SK-N-SH (cell line): ENCODE data around the gene CA5A. TPM values are rescaled to one million over a fixed set of nuclear protein-coding genes. Genes with fewer than 3 reads are reported as not detected.
"Not testable (repeated sequence)": the region's sequence is repeated elsewhere in the genome, so short reads cannot be mapped to it uniquely, and the experiment has no call there.

Experiments
- CTCF ChIA-PET: fragments of 300-600, 350-600 bp; formaldehyde crosslinking; extraction: SDS; loops from one replicate; lab custom pipeline; 2021; lab: Yijun Ruan, JAX
- POLR2A ChIA-PET: fragments of 350-600 bp; sonication (Branson Sonifier 250); formaldehyde crosslinking; extraction: SDS; loops from one replicate; lab custom pipeline; 2020; ENCODE audit warnings: antibody characterized with exemption, inconsistent platforms; lab: Yijun Ruan, JAX
- DNase-seq: peaks from one replicate; pipeline ENCODE4 v3.0.0; 2012
- H2AFZ ChIP-seq: fragments of 200-600 bp; sonication (generic); 2 replicates; pipeline ENCODE4 v1.8.1; 2016; ENCODE audit warnings: antibody characterized with exemption, mild to moderate bottlenecking, low read depth
- H3F3A ChIP-seq: fragments of 200-600 bp; sonication (generic); replicated peaks from 2 replicates; pipeline ENCODE3; 2016; ENCODE audit warnings: antibody characterized with exemption, mild to moderate bottlenecking; ENCODE audit not compliant: insufficient read depth
- H3K27ac ChIP-seq, 2 experiments: fragments of 200-500 bp in 1 of 2; fragments of 200-600 bp in 1 of 2; sonication (Bioruptor generic) in 1 of 2; sonication (generic), shearing (Covaris generic) in 1 of 2; 2 replicates each; pipeline versions ENCODE4 v1.5.1 to v1.6.1; 2014 to 2016; ENCODE audit warnings: low read depth in 2 of 2, inconsistent platforms in 1 of 2, low read length in 1 of 2, mild to moderate bottlenecking in 1 of 2, mixed read lengths in 1 of 2
- H3K27me3 ChIP-seq: fragments of 200-600 bp; sonication (generic), shearing (Covaris generic); 2 replicates; pipeline ENCODE4 v1.6.1; 2016; ENCODE audit warnings: mixed run types; ENCODE audit not compliant: insufficient read depth
- H3K36me3 ChIP-seq, 2 experiments: fragments of 200-500 bp in 1 of 2; fragments of 200-600 bp in 1 of 2; sonication (Bioruptor generic) in 1 of 2; sonication (generic) in 1 of 2; replicated peaks in 1 of 2; 2 replicates each; pipeline versions ENCODE3 to v1.5.1; 2014 to 2016; ENCODE audit warnings: low read length in 1 of 2, mild to moderate bottlenecking in 1 of 2; ENCODE audit not compliant: insufficient read depth in 2 of 2, control insufficient read depth in 1 of 2
- H3K4me1 ChIP-seq, 2 experiments: fragments of 200-500 bp in 1 of 2; fragments of 200-600 bp in 1 of 2; sonication (Bioruptor generic) in 1 of 2; sonication (generic), shearing (Covaris generic) in 1 of 2; 2 replicates each; pipeline versions ENCODE4 v1.5.1 to v1.6.1; 2014 to 2016; ENCODE audit warnings: low read depth in 1 of 2, low read length in 1 of 2, mixed run types in 1 of 2; ENCODE audit not compliant: insufficient read depth in 2 of 2, control insufficient read depth in 1 of 2
- H3K4me2 ChIP-seq: fragments of 200-600 bp; sonication (generic), shearing (Covaris generic); 2 replicates; pipeline ENCODE4 v1.6.1; 2017; ENCODE audit warnings: mixed run types
- H3K4me3 ChIP-seq, 2 experiments: fragments of 200-500 bp in 1 of 2; fragments of 200-600 bp in 1 of 2; sonication (Bioruptor generic) in 1 of 2; sonication (generic), shearing (Covaris generic) in 1 of 2; 2 replicates each; pipeline versions ENCODE4 v1.5.1 to v1.8.1; 2014 to 2016; ENCODE audit warnings: low read depth in 2 of 2, inconsistent platforms in 1 of 2, low read length in 1 of 2, mild to moderate bottlenecking in 1 of 2, mixed read lengths in 1 of 2, moderate library complexity in 1 of 2
- H3K79me2 ChIP-seq: fragments of 200-600 bp; sonication (generic); 2 replicates; pipeline ENCODE4 v1.8.1; 2017; ENCODE audit warnings: mild to moderate bottlenecking; ENCODE audit not compliant: insufficient read depth
- H3K9ac ChIP-seq: fragments of 200-600 bp; sonication (generic); 2 replicates; pipeline ENCODE4 v1.6.1; 2017; ENCODE audit warnings: mixed run types
- H3K9me2 ChIP-seq: fragments of 200-600 bp; sonication (generic); 2 replicates; pipeline ENCODE4 v1.6.1; 2017; ENCODE audit warnings: mixed run types
- H3K9me3 ChIP-seq: fragments of 200-600 bp; sonication (generic); 2 replicates; pipeline ENCODE4 v1.6.1; 2017; ENCODE audit warnings: mixed run types, mild to moderate bottlenecking, moderate library complexity
- H4K20me1 ChIP-seq: fragments of 200-600 bp; sonication (generic); 2 replicates; pipeline ENCODE4 v1.6.1; 2017; ENCODE audit warnings: mild to moderate bottlenecking, mixed run types; ENCODE audit not compliant: insufficient read depth
- ELF1 ChIP-seq: IDR thresholded peaks from 2 replicates; pipeline ENCODE4 v1.4.0; 2012
- FOXJ3 ChIP-seq: sonication (generic); formaldehyde crosslinking; IDR thresholded peaks from 2 replicates; pipeline ENCODE4 v1.5.1; 2020; ENCODE audit warnings: mild to moderate bottlenecking, missing genetic modification reagents
- GATA2 ChIP-seq: sonication (generic); formaldehyde crosslinking; IDR thresholded peaks from 2 replicates; pipeline ENCODE4 v1.5.0; 2020; ENCODE audit warnings: mild to moderate bottlenecking, missing genetic modification reagents
- JUND ChIP-seq: IDR thresholded peaks from 2 replicates; pipeline ENCODE4 v1.4.0; 2012
- MAX ChIP-seq: IDR thresholded peaks from 2 replicates; pipeline ENCODE4 v1.4.0; 2012; ENCODE audit warnings: low read depth
- RAD21 ChIP-seq: IDR thresholded peaks from 2 replicates; pipeline ENCODE4 v1.6.1; 2012; ENCODE audit warnings: mild to moderate bottlenecking, low read length
- RFX5 ChIP-seq: IDR thresholded peaks from 2 replicates; pipeline ENCODE4 v1.6.1; 2012; ENCODE audit warnings: mild to moderate bottlenecking, improper control_type of control experiment, low read length
- TAF1 ChIP-seq: IDR thresholded peaks from 2 replicates; pipeline ENCODE4 v1.6.1; 2012; ENCODE audit warnings: low read depth, mild to moderate bottlenecking, low read length, moderate library complexity, borderline replicate concordance
- TEAD4 ChIP-seq: IDR thresholded peaks from 2 replicates; pipeline ENCODE4 v1.4.0; 2012; ENCODE audit warnings: mild to moderate bottlenecking, borderline replicate concordance; ENCODE audit not compliant: insufficient read depth
- USF2 ChIP-seq: fragments of 150-350 bp; IDR thresholded peaks from 2 replicates; pipeline ENCODE4 v1.6.1; 2017; ENCODE audit warnings: antibody characterized with exemption, low read length, low read depth, borderline replicate concordance
- WGBS: methylation state at CpG from one replicate; pipeline ENCODE4 v1.1.6; 2017; ENCODE audit warnings: low lambda C conversion rate; 5-methylcytosine and 5-hydroxymethylcytosine counted together
- polyA plus RNA-seq, 3 experiments: library from polyadenylated mRNA; depleted of rRNA; stranded (reverse); fragments of >200 nt; gene quantifications; 2 replicates each; pipeline ENCODE4 v1.2.3, GENCODE V29; 2012
- TF ChIP-seq, protein P1 (sequence below): IDR thresholded peaks from 2 replicates; pipeline ENCODE4 v1.4.0; 2012; ENCODE audit warnings: low read depth, borderline replicate concordance

Gene CA5A
- polyA plus RNA-seq, 1 of the 3 experiments (the other 2 are of a cell fraction): not detected

GRCh38 chr16:87896924-87897520 is 39.3 kb downstream of the CA5A start:
- H4K20me1 ChIP-seq, H3K4me3 ChIP-seq, H2AFZ ChIP-seq, H3K9me2 ChIP-seq, H3K9ac ChIP-seq, H3K36me3 ChIP-seq, H3K9me3 ChIP-seq, H3K4me1 ChIP-seq, H3K79me2 ChIP-seq, H3K27ac ChIP-seq, H3K4me2 ChIP-seq, POLR2A ChIA-PET, H3K27me3 ChIP-seq, H3F3A ChIP-seq, DNase-seq: not testable (repeated sequence)
- 84% methylated on average over 13 of the region's 16 CpGs for WGBS
- CTCF ChIA-PET: interaction anchor here (0.7 to 2.5 kb wide), 3 partner anchors 22 to 118 kb away, joined by 4 to 16 read pairs (median 7); no protein-coding TSS in a partner anchor

GRCh38 chr16:87896176-87896890 is 40.0 kb downstream of the CA5A start:
- H3F3A ChIP-seq, H3K27ac ChIP-seq, DNase-seq, H3K36me3 ChIP-seq, H3K9ac ChIP-seq, POLR2A ChIA-PET, H3K4me3 ChIP-seq, H2AFZ ChIP-seq, H3K9me2 ChIP-seq, H3K4me1 ChIP-seq, H3K4me2 ChIP-seq, H3K27me3 ChIP-seq, H3K9me3 ChIP-seq, H4K20me1 ChIP-seq, H3K79me2 ChIP-seq: not testable (repeated sequence)
- CTCF ChIA-PET: interaction anchor here (1.0 to 2.2 kb wide), 2 partner anchors 25 to 117 kb away, joined by 5 to 7 read pairs; no protein-coding TSS in a partner anchor
- 91% methylated on average over 16 of the region's 17 CpGs for WGBS

- Histone ChIP-seq H2AFZ (no peak overlapping the region), H3K27me3 (no peaks in the 10 kb centered on the region), H4K20me1 (no peaks in the 10 kb centered on the region), H3K4me2 (no peak overlapping the region), H3F3A (no peaks in the 10 kb centered on the region), H3K27ac (no peak overlapping the region), H3K4me3 (no peak overlapping the region), H3K36me3 (no peaks in the 10 kb centered on the region), H3K9me2 (no peaks in the 10 kb centered on the region), H3K9me3 (no peaks in the 10 kb centered on the region), H3K9ac (no peak overlapping the region), H3K4me1 (no peaks in the 10 kb centered on the region; a peak in 1 of 4 replicates), H3K79me2 (no peaks in the 10 kb centered on the region)
- DNase-seq: no peak
- TF ChIP-seq RAD21 (no peak), GATA2 (CRISPR knock-in tag) (no peak), RFX5 (no peak), ELF1 (no peak), MAX (no peak), TEAD4 (no peak), USF2 (no peak), JUND (no peak), TAF1 (no peak), FOXJ3 (no peak)
- TF ChIP-seq, protein P1, sequence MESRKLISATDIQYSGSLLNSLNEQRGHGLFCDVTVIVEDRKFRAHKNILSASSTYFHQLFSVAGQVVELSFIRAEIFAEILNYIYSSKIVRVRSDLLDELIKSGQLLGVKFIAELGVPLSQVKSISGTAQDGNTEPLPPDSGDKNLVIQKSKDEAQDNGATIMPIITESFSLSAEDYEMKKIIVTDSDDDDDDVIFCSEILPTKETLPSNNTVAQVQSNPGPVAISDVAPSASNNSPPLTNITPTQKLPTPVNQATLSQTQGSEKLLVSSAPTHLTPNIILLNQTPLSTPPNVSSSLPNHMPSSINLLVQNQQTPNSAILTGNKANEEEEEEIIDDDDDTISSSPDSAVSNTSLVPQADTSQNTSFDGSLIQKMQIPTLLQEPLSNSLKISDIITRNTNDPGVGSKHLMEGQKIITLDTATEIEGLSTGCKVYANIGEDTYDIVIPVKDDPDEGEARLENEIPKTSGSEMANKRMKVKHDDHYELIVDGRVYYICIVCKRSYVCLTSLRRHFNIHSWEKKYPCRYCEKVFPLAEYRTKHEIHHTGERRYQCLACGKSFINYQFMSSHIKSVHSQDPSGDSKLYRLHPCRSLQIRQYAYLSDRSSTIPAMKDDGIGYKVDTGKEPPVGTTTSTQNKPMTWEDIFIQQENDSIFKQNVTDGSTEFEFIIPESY: no peak
- ChIA-PET POLR2A (no interaction called here), CTCF (interaction anchor here (1.0 kb wide), 1 partner anchor 117 kb away, joined by 5 read pairs; no protein-coding TSS in a partner anchor)
- 84% methylated on average over 10 of the region's 10 CpGs for WGBS
Observed at GRCh38 chr16:87895641-87896141, 40.6 kb downstream of the CA5A start.

- 60% methylated on average over 4 of the region's 4 CpGs for WGBS
- POLR2A ChIA-PET, H3K9me2 ChIP-seq, H3K9me3 ChIP-seq, H3K79me2 ChIP-seq, H3K4me1 ChIP-seq, H3K27ac ChIP-seq, H2AFZ ChIP-seq, H3K4me2 ChIP-seq, H3K9ac ChIP-seq, H3K36me3 ChIP-seq, DNase-seq, H3F3A ChIP-seq, H3K4me3 ChIP-seq, H4K20me1 ChIP-seq, H3K27me3 ChIP-seq: not testable (repeated sequence)
- CTCF ChIA-PET: interaction anchor here (1.6 kb wide), 1 partner anchor 115 kb away, joined by 8 read pairs; no protein-coding TSS in a partner anchor
Observed at GRCh38 chr16:87894005-87894404, 42.3 kb downstream of the CA5A start.
